ENCODE results near the gene VAV3. TPM values are rescaled to one million over a fixed set of nuclear protein-coding genes. Genes with fewer than 3 reads are reported as not detected.

Gene VAV3
- total RNA-seq, 1 donor from 2014 or later, result 1.8 TPM

GRCh38 chr1:107794571-107794970 is 170.4 kb downstream of the VAV3 start:
- peaks cover 15% of the 10 kb centered on the region for H3K27me3 Mint-ChIP-seq

GRCh38 chr1:107793896-107794453 is 171.0 kb downstream of the VAV3 start:
- TF ChIP-seq CTCF (IDR thresholded peaks at IDR 0.05; ENCODE audit: unreplicated experiment), result no peak
- Mint-ChIP-seq H3K27ac (no peak overlapping the region), H3K9me3 (ENCODE audit: low read depth) (no peaks in the 10 kb centered on the region), H3K4me1 (ENCODE audit: low read depth) (no peaks in the 10 kb centered on the region), H3K4me3 (ENCODE audit: low read depth) (no peak overlapping the region), H3K27me3 (peaks cover 18% of the 10 kb centered on the region), H3K36me3 (ENCODE audit: insufficient read depth) (no peaks in the 10 kb centered on the region)
- DNase-seq (ENCODE audit: low spot score, unreplicated experiment), result no peak

More at GRCh38 chr1:107794571-107794970, 170.4 kb downstream of the VAV3 start:
- H3K36me3 Mint-ChIP-seq (ENCODE audit: insufficient read depth), result no peaks in the 10 kb centered on the region
- no peaks in the 10 kb centered on the region for H3K4me1 Mint-ChIP-seq (ENCODE audit: low read depth)
- no peaks in the 10 kb centered on the region for H3K9me3 Mint-ChIP-seq (ENCODE audit: low read depth)
- H3K27ac Mint-ChIP-seq, result no peak overlapping the region
- no peak overlapping the region for H3K4me3 Mint-ChIP-seq (ENCODE audit: low read depth)
- DNase-seq (ENCODE audit: low spot score, unreplicated experiment), result no peak
- TF ChIP-seq CTCF (IDR thresholded peaks at IDR 0.05; ENCODE audit: unreplicated experiment), result no peak

- H3K4me3 Mint-ChIP-seq (ENCODE audit: low read depth), result no peak overlapping the region
- H3K27me3 Mint-ChIP-seq, result peaks cover 31% of the 10 kb centered on the region
- no peak for TF ChIP-seq CTCF (IDR thresholded peaks at IDR 0.05; ENCODE audit: unreplicated experiment)
- no peaks in the 10 kb centered on the region for H3K36me3 Mint-ChIP-seq (ENCODE audit: insufficient read depth)
- H3K4me1 Mint-ChIP-seq (ENCODE audit: low read depth), result no peaks in the 10 kb centered on the region
- DNase-seq (ENCODE audit: low spot score, unreplicated experiment), result no peak
- no peaks in the 10 kb centered on the region for H3K9me3 Mint-ChIP-seq (ENCODE audit: low read depth)
- no peak overlapping the region for H3K27ac Mint-ChIP-seq
Observed at GRCh38 chr1:107791348-107791747, 173.6 kb downstream of the VAV3 start.

GRCh38 chr1:107789817-107790524 is 175.0 kb downstream of the VAV3 start:
- Mint-ChIP-seq H3K27ac (no peak overlapping the region), H3K4me1 (ENCODE audit: low read depth) (no peaks in the 10 kb centered on the region), H3K4me3 (ENCODE audit: low read depth) (no peak overlapping the region), H3K36me3 (ENCODE audit: insufficient read depth) (no peaks in the 10 kb centered on the region), H3K9me3 (ENCODE audit: low read depth) (no peaks in the 10 kb centered on the region), H3K27me3 (peaks cover 27% of the 10 kb centered on the region)
- DNase-seq (ENCODE audit: low spot score, unreplicated experiment), result no peak
- no peak for TF ChIP-seq CTCF (IDR thresholded peaks at IDR 0.05; ENCODE audit: unreplicated experiment)

- Mint-ChIP-seq H3K36me3 (ENCODE audit: insufficient read depth) (no peaks in the 10 kb centered on the region), H3K27ac (no peak overlapping the region), H3K4me1 (ENCODE audit: low read depth) (no peaks in the 10 kb centered on the region), H3K27me3 (peaks cover 18% of the 10 kb centered on the region), H3K9me3 (ENCODE audit: low read depth) (no peaks in the 10 kb centered on the region), H3K4me3 (ENCODE audit: low read depth) (no peak overlapping the region)
- no peak for DNase-seq (ENCODE audit: low spot score, unreplicated experiment)
- no peak for TF ChIP-seq CTCF (IDR thresholded peaks at IDR 0.05; ENCODE audit: unreplicated experiment)
Observed at GRCh38 chr1:107788206-107789202, 176.5 kb downstream of the VAV3 start.

Measured in progenitor cell of endocrine pancreas (in vitro differentiated cells).